Adrenal gland (tissue), 5 donors: ENCODE results near the gene CRADD.

ENCODE experiments used
- CTCF ChIP-seq, 6 experiments: fragments of 450-650 bp in 4 of 6; fragments of 200-600 bp in 2 of 6; sonication (generic) in 1 of 6; IDR thresholded peaks; 1 replicate in 5 of 6; 2 replicates in 1 of 6; pipeline versions ENCODE4 v1.5.1 to v1.8.0; 2016 to 2021; ENCODE audit warnings: antibody characterized with exemption in 6 of 6, mild to moderate bottlenecking in 2 of 6, moderate library complexity in 1 of 6
- POLR2A ChIP-seq, 2 donors: fragments of 450-650 bp; IDR thresholded peaks; one replicate each; pipeline ENCODE4 v1.6.1; 2017; ENCODE audit warnings: antibody characterized with exemption in 2 of 2, mild to moderate bottlenecking in 2 of 2, moderate library complexity in 1 of 2
- donor health status: DM: no; HTN: no; CAD: no.

GRCh38 chr12:93853698-93854478 is 176.7 kb downstream of the CRADD start:
- TF ChIP-seq CTCF (IDR thresholded peaks at IDR 0.05): no peak
- no peak for TF ChIP-seq POLR2A (IDR thresholded peaks at IDR 0.05)
